Esophagus squamous epithelium (tissue), 5 donors: ENCODE results near the gene DENND1B. TPM values are rescaled to one million over a fixed set of nuclear protein-coding genes. Genes with fewer than 3 reads are reported as not detected.

Experiments used
- DNase-seq: peaks from one replicate; lab custom pipeline; 2025; lab: John Stamatoyannopoulos, UW
- H3K27ac ChIP-seq, 4 donors: fragments of 200-600 bp; sonication (generic); one replicate each; pipeline ENCODE4 v1.5.1; 2016 to 2019; ENCODE audit warnings: mild to moderate bottlenecking in 1 of 4
- H3K27me3 ChIP-seq, 4 donors: fragments of 200-600 bp; sonication (generic); 1 replicate in 3 of 4; 2 replicates in 1 of 4; pipeline versions ENCODE4 v1.5.1 to v1.6.0; 2017 to 2021; ENCODE audit warnings: antibody characterized with exemption in 1 of 4
- H3K36me3 ChIP-seq, 3 donors: fragments of 200-600 bp; sonication (generic); one replicate each; pipeline ENCODE4 v1.5.1; 2016 to 2019
- H3K4me1 ChIP-seq, 3 donors: fragments of 200-600 bp; sonication (generic); one replicate each; pipeline ENCODE4 v1.5.1; 2017 to 2019
- H3K4me3 ChIP-seq, 4 donors: fragments of 200-600 bp; sonication (generic); 1 replicate in 3 of 4; 2 replicates in 1 of 4; pipeline ENCODE4 v1.5.1; 2016 to 2019; ENCODE audit warnings: mild to moderate bottlenecking in 2 of 4, moderate library complexity in 1 of 4
- H3K9me3 ChIP-seq, 3 donors: fragments of 200-600 bp; sonication (generic); one replicate each; pipeline ENCODE4 v1.5.1; 2016 to 2019
- CTCF ChIP-seq, 6 experiments: fragments of 450-650 bp in 4 of 6; fragments of 200-600 bp in 2 of 6; sonication (generic) in 2 of 6; IDR thresholded peaks; one replicate each; pipeline ENCODE4 v1.5.1; 2016 to 2019; ENCODE audit warnings: antibody characterized with exemption in 6 of 6, mild to moderate bottlenecking in 4 of 6, moderate library complexity in 4 of 6
- POLR2A ChIP-seq, 4 donors: fragments of 450-650 bp; IDR thresholded peaks; one replicate each; pipeline ENCODE4 v1.6.1; 2017; ENCODE audit warnings: antibody characterized with exemption in 4 of 4, mild to moderate bottlenecking in 4 of 4, moderate library complexity in 3 of 4
- WGBS, 2 donors: methylation state at CpG; one replicate each; pipeline ENCODE4 v1.1.5; 2018; 5-methylcytosine and 5-hydroxymethylcytosine counted together
- intact Hi-C: fragments of 100-400 bp; cut with DNase I; formaldehyde crosslinking; loops from one replicate; pipeline ENCODE4 v1.15.0; 2022
- total RNA-seq, 4 donors: library from RNA; depleted of rRNA; stranded (reverse); fragments of >200 nt; gene quantifications; one replicate each; pipeline ENCODE4 v1.1.0, GENCODE V29; 2016
- donor health status: DM: yes; HTN: yes; CAD: no.

Gene DENND1B
- total RNA-seq, 4 donors from 2014 or later: 13.6 to 25.5 (median 18.2) TPM

- TF ChIP-seq CTCF (IDR thresholded peaks at IDR 0.05): no peak
- no peak for TF ChIP-seq POLR2A (IDR thresholded peaks at IDR 0.05)
- H3K36me3 ChIP-seq: no peaks in the 10 kb centered on the region
- no peaks in the 10 kb centered on the region for H3K27me3 ChIP-seq
- H3K4me3 ChIP-seq: no peak overlapping the region
- no peaks in the 10 kb centered on the region for H3K9me3 ChIP-seq
- no peak overlapping the region for H3K27ac ChIP-seq
- 21 to 25% methylated on average over 3 of the region's 3 CpGs for WGBS, 2 donors
- no peaks in the 10 kb centered on the region for H3K4me1 ChIP-seq
- no peak for DNase-seq
- intact Hi-C loops: no loop called here
These were observed 289.5 kb downstream of the DENND1B start for GRCh38 chr1:197485790-197486189.

- WGBS, 2 donors: 48% methylated on average over 3 to 4 of the region's 4 CpGs
- intact Hi-C loops: no loop called here
- no peaks in the 10 kb centered on the region for H3K9me3 ChIP-seq
- H3K27me3 ChIP-seq: no peaks in the 10 kb centered on the region
- no peak for TF ChIP-seq CTCF (IDR thresholded peaks at IDR 0.05)
- no peak overlapping the region for H3K27ac ChIP-seq
- H3K4me3 ChIP-seq: no peak overlapping the region
- H3K36me3 ChIP-seq: no peaks in the 10 kb centered on the region
- H3K4me1 ChIP-seq: no peaks in the 10 kb centered on the region
- DNase-seq: no peak
These were observed 294.2 kb downstream of the DENND1B start for GRCh38 chr1:197481101-197481500.

DNA sequence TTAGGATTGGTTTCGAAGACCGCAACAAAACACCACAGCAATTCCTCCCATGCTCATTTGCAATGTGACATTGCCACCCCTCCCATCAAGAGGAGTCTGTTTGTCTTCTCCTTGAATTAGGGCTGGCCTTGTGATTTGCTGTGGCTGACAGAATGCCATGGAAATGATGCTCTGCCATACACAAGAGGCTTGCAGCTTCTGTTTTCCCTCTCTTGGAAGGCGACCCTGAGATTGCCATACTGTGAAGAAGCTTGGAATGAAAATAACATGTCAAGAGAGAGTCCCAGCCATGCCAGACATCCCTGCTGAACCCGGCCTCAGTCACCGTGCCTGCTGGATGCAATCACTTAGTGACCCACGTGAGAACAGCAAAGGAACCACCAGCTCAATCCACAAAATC is 294.8 kb downstream of the DENND1B start:
- WGBS, 2 donors: 76 to 83% methylated on average over 6 of the region's 6 CpGs

DNA sequence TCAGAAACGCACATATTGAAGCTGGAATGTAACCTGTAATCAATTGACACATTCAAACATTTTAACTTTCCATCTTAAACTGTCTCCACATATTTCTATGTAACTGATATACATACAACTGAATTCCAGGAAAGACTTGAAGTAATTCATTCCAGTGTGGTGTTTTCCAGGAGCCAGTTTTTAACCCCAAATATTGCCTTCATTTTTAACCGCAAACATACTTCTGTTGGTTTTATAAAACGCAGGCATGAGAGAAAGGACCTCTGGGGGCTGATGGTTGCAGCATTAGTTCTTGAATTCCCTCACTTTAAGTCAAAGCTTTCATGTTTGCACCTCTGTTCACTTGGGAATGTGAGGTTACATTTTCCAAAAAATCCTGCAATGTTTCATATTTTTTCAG is 303.1 kb downstream of the DENND1B start:
- Histone ChIP-seq H3K27ac (no peak overlapping the region), H3K27me3 (no peaks in the 10 kb centered on the region), H3K36me3 (no peaks in the 10 kb centered on the region), H3K9me3 (no peaks in the 10 kb centered on the region), H3K4me3 (no peak overlapping the region), H3K4me1 (no peaks in the 10 kb centered on the region)
- TF ChIP-seq CTCF (IDR thresholded peaks at IDR 0.05) (no peak), POLR2A (IDR thresholded peaks at IDR 0.05) (no peak)
- no peak for DNase-seq
- intact Hi-C loops: no loop called here
- WGBS, 2 donors: 85 to 89% methylated on average over 3 of the region's 3 CpGs

More for the DNA sequence above, 294.8 kb downstream of the DENND1B start:
- DNase-seq: no peak
- Histone ChIP-seq H3K27ac (no peak overlapping the region), H3K4me3 (no peak overlapping the region), H3K27me3 (no peaks in the 10 kb centered on the region), H3K9me3 (no peaks in the 10 kb centered on the region), H3K36me3 (no peaks in the 10 kb centered on the region), H3K4me1 (no peaks in the 10 kb centered on the region)
- intact Hi-C loops: no loop called here
- TF ChIP-seq POLR2A (IDR thresholded peaks at IDR 0.05): no peak
- no peak for TF ChIP-seq CTCF (IDR thresholded peaks at IDR 0.05)

DNA sequence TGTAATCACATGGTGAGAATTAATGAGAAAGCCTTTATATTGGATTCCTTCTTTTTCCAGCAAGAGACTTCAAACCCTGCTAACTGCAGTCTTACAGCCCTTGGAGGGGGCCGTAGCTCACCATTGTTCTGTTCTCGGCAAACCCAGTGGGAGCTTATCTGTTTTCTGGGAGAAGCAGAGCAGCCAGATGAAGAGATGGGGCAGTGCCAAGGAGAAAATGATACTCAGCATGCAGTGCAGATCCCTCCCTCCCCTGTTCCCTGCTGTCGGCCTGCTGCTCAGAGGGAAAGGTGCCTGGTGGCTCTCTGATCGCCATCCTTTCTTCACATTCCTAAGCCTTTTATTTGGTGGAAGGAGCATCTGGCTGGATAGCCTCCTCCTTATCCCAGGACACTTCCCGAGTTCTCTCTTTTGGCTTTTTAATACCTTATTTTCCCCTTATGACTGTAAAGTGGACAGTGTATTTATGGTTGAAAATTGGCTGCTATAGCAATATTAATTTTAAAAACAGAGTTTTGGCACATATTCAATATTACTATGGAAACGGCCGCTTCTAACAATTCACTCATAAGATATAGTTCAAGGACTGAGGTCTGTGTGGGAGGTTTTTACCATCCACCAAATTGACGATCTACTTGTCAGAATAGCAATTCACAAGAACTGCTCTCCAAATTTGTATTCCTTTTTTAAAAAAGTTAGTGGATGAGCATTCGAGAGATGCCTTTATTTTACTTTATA is 303.9 kb downstream of the DENND1B start:
- no peaks in the 10 kb centered on the region for H3K4me1 ChIP-seq
- H3K36me3 ChIP-seq: no peaks in the 10 kb centered on the region
- H3K9me3 ChIP-seq: no peaks in the 10 kb centered on the region
- no peak overlapping the region for H3K27ac ChIP-seq
- no peak overlapping the region for H3K4me3 ChIP-seq
- no peak for DNase-seq
- intact Hi-C loops: no loop called here
- no peaks in the 10 kb centered on the region for H3K27me3 ChIP-seq
- TF ChIP-seq POLR2A (IDR thresholded peaks at IDR 0.05) (no peak), CTCF (IDR thresholded peaks at IDR 0.05) (no peak)
- 50 to 51% methylated on average over 9 of the region's 9 CpGs for whole genome bisulfite sequencing, 2 donors
